SK-N-SH (cell line): Measurements from ENCODE around the gene P2RX2. TPM values are rescaled to one million over a fixed set of nuclear protein-coding genes. Genes with fewer than 3 reads are reported as not detected.

Source experiments
- CTCF ChIA-PET: fragments of 300-600, 350-600 bp; formaldehyde crosslinking; extraction: SDS; loops from one replicate; lab custom pipeline; 2021; lab: Yijun Ruan, JAX
- POLR2A ChIA-PET: fragments of 350-600 bp; sonication (Branson Sonifier 250); formaldehyde crosslinking; extraction: SDS; loops from one replicate; lab custom pipeline; 2020; ENCODE audit warnings: antibody characterized with exemption, inconsistent platforms; lab: Yijun Ruan, JAX
- DNase-seq: peaks from one replicate; pipeline ENCODE4 v3.0.0; 2012
- H2AFZ ChIP-seq: fragments of 200-600 bp; sonication (generic); 2 replicates; pipeline ENCODE4 v1.8.1; 2016; ENCODE audit warnings: antibody characterized with exemption, mild to moderate bottlenecking, low read depth
- H3F3A ChIP-seq: fragments of 200-600 bp; sonication (generic); replicated peaks from 2 replicates; pipeline ENCODE3; 2016; ENCODE audit warnings: antibody characterized with exemption, mild to moderate bottlenecking; ENCODE audit not compliant: insufficient read depth
- H3K27ac ChIP-seq, 2 experiments: fragments of 200-500 bp in 1 of 2; fragments of 200-600 bp in 1 of 2; sonication (Bioruptor generic) in 1 of 2; sonication (generic), shearing (Covaris generic) in 1 of 2; 2 replicates each; pipeline versions ENCODE4 v1.5.1 to v1.6.1; 2014 to 2016; ENCODE audit warnings: low read depth in 2 of 2, inconsistent platforms in 1 of 2, low read length in 1 of 2, mild to moderate bottlenecking in 1 of 2, mixed read lengths in 1 of 2
- H3K27me3 ChIP-seq: fragments of 200-600 bp; sonication (generic), shearing (Covaris generic); 2 replicates; pipeline ENCODE4 v1.6.1; 2016; ENCODE audit warnings: mixed run types; ENCODE audit not compliant: insufficient read depth
- H3K36me3 ChIP-seq, 2 experiments: fragments of 200-500 bp in 1 of 2; fragments of 200-600 bp in 1 of 2; sonication (Bioruptor generic) in 1 of 2; sonication (generic) in 1 of 2; replicated peaks in 1 of 2; 2 replicates each; pipeline versions ENCODE3 to v1.5.1; 2014 to 2016; ENCODE audit warnings: low read length in 1 of 2, mild to moderate bottlenecking in 1 of 2; ENCODE audit not compliant: insufficient read depth in 2 of 2, control insufficient read depth in 1 of 2
- H3K4me1 ChIP-seq, 2 experiments: fragments of 200-500 bp in 1 of 2; fragments of 200-600 bp in 1 of 2; sonication (Bioruptor generic) in 1 of 2; sonication (generic), shearing (Covaris generic) in 1 of 2; 2 replicates each; pipeline versions ENCODE4 v1.5.1 to v1.6.1; 2014 to 2016; ENCODE audit warnings: low read depth in 1 of 2, low read length in 1 of 2, mixed run types in 1 of 2; ENCODE audit not compliant: insufficient read depth in 2 of 2, control insufficient read depth in 1 of 2
- H3K4me2 ChIP-seq: fragments of 200-600 bp; sonication (generic), shearing (Covaris generic); 2 replicates; pipeline ENCODE4 v1.6.1; 2017; ENCODE audit warnings: mixed run types
- H3K4me3 ChIP-seq, 2 experiments: fragments of 200-500 bp in 1 of 2; fragments of 200-600 bp in 1 of 2; sonication (Bioruptor generic) in 1 of 2; sonication (generic), shearing (Covaris generic) in 1 of 2; 2 replicates each; pipeline versions ENCODE4 v1.5.1 to v1.8.1; 2014 to 2016; ENCODE audit warnings: low read depth in 2 of 2, inconsistent platforms in 1 of 2, low read length in 1 of 2, mild to moderate bottlenecking in 1 of 2, mixed read lengths in 1 of 2, moderate library complexity in 1 of 2
- H3K79me2 ChIP-seq: fragments of 200-600 bp; sonication (generic); 2 replicates; pipeline ENCODE4 v1.8.1; 2017; ENCODE audit warnings: mild to moderate bottlenecking; ENCODE audit not compliant: insufficient read depth
- H3K9ac ChIP-seq: fragments of 200-600 bp; sonication (generic); 2 replicates; pipeline ENCODE4 v1.6.1; 2017; ENCODE audit warnings: mixed run types
- H3K9me2 ChIP-seq: fragments of 200-600 bp; sonication (generic); 2 replicates; pipeline ENCODE4 v1.6.1; 2017; ENCODE audit warnings: mixed run types
- H3K9me3 ChIP-seq: fragments of 200-600 bp; sonication (generic); 2 replicates; pipeline ENCODE4 v1.6.1; 2017; ENCODE audit warnings: mixed run types, mild to moderate bottlenecking, moderate library complexity
- H4K20me1 ChIP-seq: fragments of 200-600 bp; sonication (generic); 2 replicates; pipeline ENCODE4 v1.6.1; 2017; ENCODE audit warnings: mild to moderate bottlenecking, mixed run types; ENCODE audit not compliant: insufficient read depth
- ELF1 ChIP-seq: IDR thresholded peaks from 2 replicates; pipeline ENCODE4 v1.4.0; 2012
- EZH2phosphoT487 ChIP-seq: fragments of 200-600 bp; sonication (generic); IDR thresholded peaks from 2 replicates; pipeline ENCODE4 v1.6.1; 2017; ENCODE audit warnings: low read depth, mixed run types, mild to moderate bottlenecking, antibody characterized with exemption, moderate library complexity, borderline replicate concordance
- FOSL2 ChIP-seq: IDR thresholded peaks from 2 replicates; pipeline ENCODE4 v1.4.0; 2012; ENCODE audit warnings: low read depth, mild to moderate bottlenecking, moderate library complexity, borderline replicate concordance
- FOXJ3 ChIP-seq: sonication (generic); formaldehyde crosslinking; IDR thresholded peaks from 2 replicates; pipeline ENCODE4 v1.5.1; 2020; ENCODE audit warnings: mild to moderate bottlenecking, missing genetic modification reagents
- FOXM1 ChIP-seq: IDR thresholded peaks from 2 replicates; pipeline ENCODE4 v1.4.0; 2012; ENCODE audit warnings: low read depth, mild to moderate bottlenecking
- GABPA ChIP-seq: IDR thresholded peaks from 2 replicates; pipeline ENCODE4 v1.4.0; 2012; ENCODE audit warnings: low read depth, mild to moderate bottlenecking
- JUND ChIP-seq: IDR thresholded peaks from 2 replicates; pipeline ENCODE4 v1.4.0; 2012
- MXI1 ChIP-seq: IDR thresholded peaks from 2 replicates; pipeline ENCODE4 v1.6.1; 2012; ENCODE audit warnings: mild to moderate bottlenecking, low read depth, low read length, improper control_type of control experiment
- NFIC ChIP-seq: IDR thresholded peaks from 2 replicates; pipeline ENCODE4 v1.4.0; 2012; ENCODE audit warnings: borderline replicate concordance
- NRF1 ChIP-seq: IDR thresholded peaks from 2 replicates; pipeline ENCODE4 v1.6.1; 2012; ENCODE audit warnings: low read depth, mild to moderate bottlenecking, low read length
- RAD21 ChIP-seq: IDR thresholded peaks from 2 replicates; pipeline ENCODE4 v1.6.1; 2012; ENCODE audit warnings: mild to moderate bottlenecking, low read length
- RFX5 ChIP-seq: IDR thresholded peaks from 2 replicates; pipeline ENCODE4 v1.6.1; 2012; ENCODE audit warnings: mild to moderate bottlenecking, improper control_type of control experiment, low read length
- RXRA ChIP-seq: IDR thresholded peaks from 2 replicates; pipeline ENCODE4 v1.4.0; 2012; ENCODE audit warnings: low read depth, mild to moderate bottlenecking, borderline replicate concordance
- SIN3A ChIP-seq: IDR thresholded peaks from 2 replicates; pipeline ENCODE4 v1.6.1; 2012; ENCODE audit warnings: low read depth, mild to moderate bottlenecking, low read length, moderate library complexity, borderline replicate concordance
- TAF1 ChIP-seq: IDR thresholded peaks from 2 replicates; pipeline ENCODE4 v1.6.1; 2012; ENCODE audit warnings: low read depth, mild to moderate bottlenecking, low read length, moderate library complexity, borderline replicate concordance
- TEAD4 ChIP-seq: IDR thresholded peaks from 2 replicates; pipeline ENCODE4 v1.4.0; 2012; ENCODE audit warnings: mild to moderate bottlenecking, borderline replicate concordance; ENCODE audit not compliant: insufficient read depth
- WGBS: methylation state at CpG from one replicate; pipeline ENCODE4 v1.1.6; 2017; ENCODE audit warnings: low lambda C conversion rate; 5-methylcytosine and 5-hydroxymethylcytosine counted together
- polyA plus RNA-seq, 3 experiments: library from polyadenylated mRNA; depleted of rRNA; stranded (reverse); fragments of >200 nt; gene quantifications; 2 replicates each; pipeline ENCODE4 v1.2.3, GENCODE V29; 2012
- TF ChIP-seq, protein P1 (sequence below): fragments of 150-350 bp; IDR thresholded peaks from 2 replicates; pipeline ENCODE4 v1.6.1; 2017; ENCODE audit warnings: antibody characterized with exemption, low read length, low read depth, borderline replicate concordance
- TF ChIP-seq, protein P2 (sequence below): IDR thresholded peaks from 2 replicates; pipeline ENCODE4 v1.6.1; 2012; ENCODE audit warnings: mild to moderate bottlenecking, low read depth, low read length, moderate library complexity
- TF ChIP-seq, protein P3 (sequence below): IDR thresholded peaks from 2 replicates; pipeline ENCODE4 v1.4.0; 2012; ENCODE audit warnings: low read depth, borderline replicate concordance
- TF ChIP-seq, protein P4 (sequence below): IDR thresholded peaks from 2 replicates; pipeline ENCODE4; 2012

The P2RX2 gene
- polyA plus RNA-seq, 1 of the 3 experiments (the other 2 are of a cell fraction), result 0.03 TPM

DNA sequence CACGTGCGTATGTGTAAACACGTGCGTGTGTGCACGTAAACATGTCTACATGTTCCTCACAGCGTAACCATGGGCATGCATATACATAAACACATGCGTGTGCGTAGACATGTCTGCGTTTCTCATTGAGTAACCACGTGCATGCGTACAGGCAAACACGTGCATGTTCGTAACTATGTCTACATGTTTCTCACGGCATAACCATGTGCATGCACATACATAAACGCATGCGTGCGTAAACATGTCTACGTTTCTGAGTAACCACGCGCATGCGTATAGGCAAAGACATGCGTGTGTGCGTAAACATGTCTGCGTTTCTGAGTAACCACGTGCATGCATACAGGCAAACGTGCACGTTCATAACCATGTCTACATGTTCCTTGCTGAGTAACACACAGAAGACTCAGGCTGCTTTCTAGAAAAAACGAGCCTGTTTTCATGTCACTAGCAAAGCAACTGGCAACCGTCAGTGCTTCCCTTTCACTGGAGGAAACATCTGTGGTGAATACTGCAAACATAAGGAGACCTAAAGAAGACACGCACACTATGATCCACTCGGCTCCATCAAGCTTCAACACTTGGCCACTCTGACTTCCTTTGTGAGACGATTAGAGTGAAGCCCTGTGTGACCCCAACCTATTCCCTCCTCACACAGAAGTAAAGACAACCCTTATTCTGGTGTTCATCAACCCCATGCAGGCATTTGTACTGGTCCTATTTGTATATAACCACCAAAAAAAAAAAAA is 39.7 kb downstream of the P2RX2 start:
- POLR2A ChIA-PET, result no interaction called here
- H3K36me3 ChIP-seq, result peaks cover 22 to 67% of the 10 kb centered on the region in 2 experiments

More for the DNA sequence above, 39.7 kb downstream of the P2RX2 start:
- no peaks in the 10 kb centered on the region for H3K4me1 ChIP-seq
- DNase-seq, result no peak
- no peaks in the 10 kb centered on the region for H3K27me3 ChIP-seq
- H4K20me1 ChIP-seq, result no peaks in the 10 kb centered on the region
- no peak overlapping the region for H2AFZ ChIP-seq
- no peak overlapping the region for H3K9ac ChIP-seq
- no peaks in the 10 kb centered on the region for H3F3A ChIP-seq
- no peak overlapping the region for H3K4me2 ChIP-seq
- H3K27ac ChIP-seq, result no peak overlapping the region
- 95% methylated on average over 32 of the region's 32 CpGs for WGBS
- H3K9me2 ChIP-seq, result no peaks in the 10 kb centered on the region
- H3K4me3 ChIP-seq, result no peak overlapping the region
- CTCF ChIA-PET, result interaction anchor here (1.2 to 1.8 kb wide), 2 partner anchors 44 kb away, joined by 5 to 7 read pairs; no protein-coding TSS in a partner anchor
- no peaks in the 10 kb centered on the region for H3K79me2 ChIP-seq
- no peaks in the 10 kb centered on the region for H3K9me3 ChIP-seq
- TF ChIP-seq FOSL2 (no peak), FOXJ3 (no peak), JUND (no peak), TAF1 (no peak), RAD21 (no peak), SIN3A (no peak), RFX5 (no peak), FOXM1 (no peak), TEAD4 (no peak), RXRA (no peak), NFIC (no peak), EZH2phosphoT487 (no peak), GABPA (no peak), MXI1 (no peak), ELF1 (no peak), NRF1 (no peak)
- TF ChIP-seq, protein P1, sequence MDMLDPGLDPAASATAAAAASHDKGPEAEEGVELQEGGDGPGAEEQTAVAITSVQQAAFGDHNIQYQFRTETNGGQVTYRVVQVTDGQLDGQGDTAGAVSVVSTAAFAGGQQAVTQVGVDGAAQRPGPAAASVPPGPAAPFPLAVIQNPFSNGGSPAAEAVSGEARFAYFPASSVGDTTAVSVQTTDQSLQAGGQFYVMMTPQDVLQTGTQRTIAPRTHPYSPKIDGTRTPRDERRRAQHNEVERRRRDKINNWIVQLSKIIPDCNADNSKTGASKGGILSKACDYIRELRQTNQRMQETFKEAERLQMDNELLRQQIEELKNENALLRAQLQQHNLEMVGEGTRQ, result no peak
- TF ChIP-seq, protein P2, sequence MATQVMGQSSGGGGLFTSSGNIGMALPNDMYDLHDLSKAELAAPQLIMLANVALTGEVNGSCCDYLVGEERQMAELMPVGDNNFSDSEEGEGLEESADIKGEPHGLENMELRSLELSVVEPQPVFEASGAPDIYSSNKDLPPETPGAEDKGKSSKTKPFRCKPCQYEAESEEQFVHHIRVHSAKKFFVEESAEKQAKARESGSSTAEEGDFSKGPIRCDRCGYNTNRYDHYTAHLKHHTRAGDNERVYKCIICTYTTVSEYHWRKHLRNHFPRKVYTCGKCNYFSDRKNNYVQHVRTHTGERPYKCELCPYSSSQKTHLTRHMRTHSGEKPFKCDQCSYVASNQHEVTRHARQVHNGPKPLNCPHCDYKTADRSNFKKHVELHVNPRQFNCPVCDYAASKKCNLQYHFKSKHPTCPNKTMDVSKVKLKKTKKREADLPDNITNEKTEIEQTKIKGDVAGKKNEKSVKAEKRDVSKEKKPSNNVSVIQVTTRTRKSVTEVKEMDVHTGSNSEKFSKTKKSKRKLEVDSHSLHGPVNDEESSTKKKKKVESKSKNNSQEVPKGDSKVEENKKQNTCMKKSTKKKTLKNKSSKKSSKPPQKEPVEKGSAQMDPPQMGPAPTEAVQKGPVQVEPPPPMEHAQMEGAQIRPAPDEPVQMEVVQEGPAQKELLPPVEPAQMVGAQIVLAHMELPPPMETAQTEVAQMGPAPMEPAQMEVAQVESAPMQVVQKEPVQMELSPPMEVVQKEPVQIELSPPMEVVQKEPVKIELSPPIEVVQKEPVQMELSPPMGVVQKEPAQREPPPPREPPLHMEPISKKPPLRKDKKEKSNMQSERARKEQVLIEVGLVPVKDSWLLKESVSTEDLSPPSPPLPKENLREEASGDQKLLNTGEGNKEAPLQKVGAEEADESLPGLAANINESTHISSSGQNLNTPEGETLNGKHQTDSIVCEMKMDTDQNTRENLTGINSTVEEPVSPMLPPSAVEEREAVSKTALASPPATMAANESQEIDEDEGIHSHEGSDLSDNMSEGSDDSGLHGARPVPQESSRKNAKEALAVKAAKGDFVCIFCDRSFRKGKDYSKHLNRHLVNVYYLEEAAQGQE, result no peak
- TF ChIP-seq, protein P3, sequence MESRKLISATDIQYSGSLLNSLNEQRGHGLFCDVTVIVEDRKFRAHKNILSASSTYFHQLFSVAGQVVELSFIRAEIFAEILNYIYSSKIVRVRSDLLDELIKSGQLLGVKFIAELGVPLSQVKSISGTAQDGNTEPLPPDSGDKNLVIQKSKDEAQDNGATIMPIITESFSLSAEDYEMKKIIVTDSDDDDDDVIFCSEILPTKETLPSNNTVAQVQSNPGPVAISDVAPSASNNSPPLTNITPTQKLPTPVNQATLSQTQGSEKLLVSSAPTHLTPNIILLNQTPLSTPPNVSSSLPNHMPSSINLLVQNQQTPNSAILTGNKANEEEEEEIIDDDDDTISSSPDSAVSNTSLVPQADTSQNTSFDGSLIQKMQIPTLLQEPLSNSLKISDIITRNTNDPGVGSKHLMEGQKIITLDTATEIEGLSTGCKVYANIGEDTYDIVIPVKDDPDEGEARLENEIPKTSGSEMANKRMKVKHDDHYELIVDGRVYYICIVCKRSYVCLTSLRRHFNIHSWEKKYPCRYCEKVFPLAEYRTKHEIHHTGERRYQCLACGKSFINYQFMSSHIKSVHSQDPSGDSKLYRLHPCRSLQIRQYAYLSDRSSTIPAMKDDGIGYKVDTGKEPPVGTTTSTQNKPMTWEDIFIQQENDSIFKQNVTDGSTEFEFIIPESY, result no peak
- TF ChIP-seq, protein P4, sequence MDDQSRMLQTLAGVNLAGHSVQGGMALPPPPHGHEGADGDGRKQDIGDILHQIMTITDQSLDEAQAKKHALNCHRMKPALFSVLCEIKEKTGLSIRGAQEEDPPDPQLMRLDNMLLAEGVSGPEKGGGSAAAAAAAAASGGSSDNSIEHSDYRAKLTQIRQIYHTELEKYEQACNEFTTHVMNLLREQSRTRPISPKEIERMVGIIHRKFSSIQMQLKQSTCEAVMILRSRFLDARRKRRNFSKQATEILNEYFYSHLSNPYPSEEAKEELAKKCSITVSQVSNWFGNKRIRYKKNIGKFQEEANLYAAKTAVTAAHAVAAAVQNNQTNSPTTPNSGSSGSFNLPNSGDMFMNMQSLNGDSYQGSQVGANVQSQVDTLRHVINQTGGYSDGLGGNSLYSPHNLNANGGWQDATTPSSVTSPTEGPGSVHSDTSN, result no peak
